Ovary (tissue), 9 donors: Measurements from ENCODE around the gene HCN4. TPM values are rescaled to one million over a fixed set of nuclear protein-coding genes. Genes with fewer than 3 reads are reported as not detected.

ENCODE experiments used
- DNase-seq, 5 donors: peaks; one replicate each; pipeline ENCODE4 v3.0.0-alpha.2; 2019 to 2020
- H3K27ac ChIP-seq, 2 donors: fragments of 200-600 bp; one replicate each; pipeline versions ENCODE4 v1.5.1 to v1.8.0; 2019 to 2022
- H3K27me3 ChIP-seq: fragments of 200-600 bp; one replicate; pipeline ENCODE4 v1.8.0; 2022
- H3K36me3 ChIP-seq: fragments of 200-600 bp; sonication (generic); one replicate; pipeline ENCODE4 v1.5.1; 2019
- H3K4me1 ChIP-seq: one replicate; pipeline ENCODE4 v1.8.1; 2013; ENCODE audit warnings: mild to moderate bottlenecking, moderate library complexity; ENCODE audit not compliant: insufficient read depth
- H3K4me3 ChIP-seq: fragments of 200-600 bp; sonication (generic); one replicate; pipeline ENCODE4 v1.5.1; 2017
- H3K9me3 ChIP-seq, 2 donors: fragments of 200-600 bp in 1 of 2; sonication (generic) in 1 of 2; one replicate each; pipeline versions ENCODE4 v1.5.1 to v1.8.1; 2013 to 2019; ENCODE audit warnings: mild to moderate bottlenecking in 1 of 2, moderate library complexity in 1 of 2
- EP300 ChIP-seq: sonication (generic); formaldehyde crosslinking; IDR thresholded peaks from one replicate; pipeline ENCODE4 v1.6.1; 2017; ENCODE audit warnings: antibody characterized with exemption
- POLR2A ChIP-seq: fragments of 450-650 bp; IDR thresholded peaks from one replicate; pipeline ENCODE4 v1.6.1; 2017; ENCODE audit warnings: antibody characterized with exemption, mild to moderate bottlenecking, moderate library complexity
- WGBS, 3 donors: extraction: QIAGEN DNeasy Blood & Tissue Kit in 1 of 3; methylation state at CpG; one replicate each; pipeline versions ENCODE4 v1.1.5 to v1.1.7; 2013 to 2017; 5-methylcytosine and 5-hydroxymethylcytosine counted together
- intact Hi-C, 4 donors: fragments of 100-400 bp; cut with DNase I; formaldehyde crosslinking; loops; one replicate each; pipeline versions ENCODE4 v1.11.0 to v1.15.1; 2022 to 2023
- polyA plus RNA-seq, 2 donors: library from polyadenylated mRNA; stranded (reverse); fragments of 200-250 nt in 1 of 2; fragments of 350-450 nt in 1 of 2; fragmentation: Illumina TruSeq in 1 of 2; extraction: RNeasy Lipid Tissue Mini Kit (QIAGEN cat#74804) in 1 of 2; gene quantifications; one replicate each; pipeline ENCODE4 v1.2.3, GENCODE V29; 2013 to 2014
- total RNA-seq, 7 donors: library from RNA; depleted of rRNA in 2 of 7; stranded (reverse); fragments of >200 nt in 2 of 7; fragmentation: NEBNext Ultra II Directional in 3 of 7; extraction: Animal tissue kit (Norgen Biotek cat#: 25700) in 3 of 7; gene quantifications; one replicate each; pipeline versions ENCODE4 v1.1.0 to v1.2.4, GENCODE V29; 2016 to 2023
- TF ChIP-seq, protein P1 (sequence below), 3 donors: fragments of 450-650 bp in 2 of 3; fragments of 200-600 bp in 1 of 3; IDR thresholded peaks; one replicate each; pipeline versions ENCODE4 v1.5.1 to v1.8.0; 2016 to 2022; ENCODE audit warnings: antibody characterized with exemption in 3 of 3, mild to moderate bottlenecking in 1 of 3
- donor health status: DM: no; HTN: no; CAD: no; lungs with moderate emphysema.
- donor health status: DM: no; HTN: no; CAD: no.
- donor health status: Bipolar disorder and iron deficiency.
- donor health status: DM: yes; HTN: yes; CAD: no.
- donor health status: DM: no; HTN: no; CAD: no.
- donor health status: DM: yes; HTN: yes; CAD: no.

HCN4 gene
- total and polyA plus RNA-seq, 9 donors: 0.03 TPM; not detected in 8

DNA sequence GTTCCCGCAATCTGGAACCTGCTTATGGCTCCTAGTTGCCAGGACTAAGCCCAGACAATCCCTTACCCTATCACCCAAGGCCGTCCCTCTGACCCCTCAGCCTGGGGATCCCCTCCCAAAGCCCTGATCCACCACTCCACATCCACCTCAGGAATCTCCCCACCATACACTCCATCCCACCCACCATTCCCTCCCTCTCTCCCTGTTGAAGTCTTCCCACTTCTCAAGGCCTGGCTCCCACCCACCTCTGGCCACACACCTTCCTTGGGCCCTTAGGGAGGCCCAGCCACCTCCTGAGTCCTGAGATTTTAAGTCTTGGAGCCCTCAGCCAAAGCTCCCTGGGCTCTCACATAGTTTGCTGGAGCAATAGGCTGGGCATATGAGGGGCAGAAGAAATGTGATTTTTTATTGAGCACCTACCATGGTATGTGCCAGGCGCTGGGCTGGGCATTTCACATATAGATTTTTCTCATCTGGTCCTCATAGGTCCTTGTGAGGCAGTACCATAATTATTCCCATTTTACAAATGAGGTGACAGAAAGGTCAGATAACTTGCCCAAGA is 48.1 kb downstream of the HCN4 start:
- peak in 2 of 5 donors; percentile 2 to 3 for DNase-seq
- H3K36me3 ChIP-seq: no peaks in the 10 kb centered on the region
- no peak overlapping the region for H3K27ac ChIP-seq
- TF ChIP-seq, protein P1, sequence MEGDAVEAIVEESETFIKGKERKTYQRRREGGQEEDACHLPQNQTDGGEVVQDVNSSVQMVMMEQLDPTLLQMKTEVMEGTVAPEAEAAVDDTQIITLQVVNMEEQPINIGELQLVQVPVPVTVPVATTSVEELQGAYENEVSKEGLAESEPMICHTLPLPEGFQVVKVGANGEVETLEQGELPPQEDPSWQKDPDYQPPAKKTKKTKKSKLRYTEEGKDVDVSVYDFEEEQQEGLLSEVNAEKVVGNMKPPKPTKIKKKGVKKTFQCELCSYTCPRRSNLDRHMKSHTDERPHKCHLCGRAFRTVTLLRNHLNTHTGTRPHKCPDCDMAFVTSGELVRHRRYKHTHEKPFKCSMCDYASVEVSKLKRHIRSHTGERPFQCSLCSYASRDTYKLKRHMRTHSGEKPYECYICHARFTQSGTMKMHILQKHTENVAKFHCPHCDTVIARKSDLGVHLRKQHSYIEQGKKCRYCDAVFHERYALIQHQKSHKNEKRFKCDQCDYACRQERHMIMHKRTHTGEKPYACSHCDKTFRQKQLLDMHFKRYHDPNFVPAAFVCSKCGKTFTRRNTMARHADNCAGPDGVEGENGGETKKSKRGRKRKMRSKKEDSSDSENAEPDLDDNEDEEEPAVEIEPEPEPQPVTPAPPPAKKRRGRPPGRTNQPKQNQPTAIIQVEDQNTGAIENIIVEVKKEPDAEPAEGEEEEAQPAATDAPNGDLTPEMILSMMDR (IDR thresholded peaks at IDR 0.05): no peak
- TF ChIP-seq POLR2A (no peak), EP300 (no peak)
- no peaks in the 10 kb centered on the region for H3K27me3 ChIP-seq
- intact Hi-C loops: no loop called here
- no peaks in the 10 kb centered on the region for H3K4me1 ChIP-seq
- no peak overlapping the region for H3K4me3 ChIP-seq
- H3K9me3 ChIP-seq: no peaks in the 10 kb centered on the region
- 89 to 95% (median 93%) methylated on average over 3 of the region's 3 CpGs for WGBS, 3 donors

DNA sequence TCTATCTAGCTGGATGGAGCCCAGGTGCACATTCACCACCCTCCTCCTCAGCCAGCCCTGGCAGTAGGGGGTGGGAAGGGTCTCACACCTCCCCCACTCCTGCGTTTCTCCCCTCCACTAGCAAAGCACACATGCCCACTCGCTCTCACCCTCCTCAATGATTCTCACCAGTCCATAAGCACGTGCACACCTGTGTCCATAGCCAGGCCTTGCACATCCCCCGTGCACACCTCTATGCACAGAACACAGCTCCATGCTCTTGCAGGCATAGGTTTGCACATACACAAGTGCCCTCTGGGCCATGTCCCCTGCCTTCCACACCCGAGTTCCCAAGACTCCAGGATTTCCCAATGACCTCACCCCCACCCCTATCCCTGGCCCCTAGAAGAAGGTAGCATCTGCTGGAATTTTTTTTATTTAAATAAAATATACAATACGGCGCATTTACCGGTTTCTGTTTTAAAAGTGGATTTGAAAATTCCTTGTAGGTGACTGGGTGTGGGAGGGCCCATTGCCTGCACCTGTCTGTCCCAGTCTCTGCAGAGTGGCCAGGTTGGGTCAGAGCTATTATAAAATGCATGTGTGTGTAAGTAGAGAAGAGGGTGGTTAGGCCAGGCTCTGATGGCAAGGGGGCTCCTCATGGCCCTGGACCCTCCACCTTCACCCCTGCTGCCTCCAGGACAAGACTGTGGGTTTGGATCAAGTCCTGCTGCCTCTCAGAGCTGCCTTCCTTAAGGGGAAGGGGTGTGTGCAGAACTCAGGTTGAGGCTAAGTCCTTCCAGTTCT is 49.1 kb downstream of the HCN4 start:
- peak in 1 of 5 donors; percentile 9 for DNase-seq
- no peak overlapping the region for H3K4me3 ChIP-seq
- no peaks in the 10 kb centered on the region for H3K9me3 ChIP-seq
- TF ChIP-seq EP300: no peak
- TF ChIP-seq POLR2A: no peak
- TF ChIP-seq, protein P1 (IDR thresholded peaks at IDR 0.05): no peak
- H3K27ac ChIP-seq: no peak overlapping the region
- WGBS, 3 donors: 69 to 75% (median 72%) methylated on average over 8 of the region's 8 CpGs
- no peaks in the 10 kb centered on the region for H3K4me1 ChIP-seq
- H3K36me3 ChIP-seq: no peaks in the 10 kb centered on the region
- intact Hi-C loops: no loop called here
- H3K27me3 ChIP-seq: no peaks in the 10 kb centered on the region

DNA sequence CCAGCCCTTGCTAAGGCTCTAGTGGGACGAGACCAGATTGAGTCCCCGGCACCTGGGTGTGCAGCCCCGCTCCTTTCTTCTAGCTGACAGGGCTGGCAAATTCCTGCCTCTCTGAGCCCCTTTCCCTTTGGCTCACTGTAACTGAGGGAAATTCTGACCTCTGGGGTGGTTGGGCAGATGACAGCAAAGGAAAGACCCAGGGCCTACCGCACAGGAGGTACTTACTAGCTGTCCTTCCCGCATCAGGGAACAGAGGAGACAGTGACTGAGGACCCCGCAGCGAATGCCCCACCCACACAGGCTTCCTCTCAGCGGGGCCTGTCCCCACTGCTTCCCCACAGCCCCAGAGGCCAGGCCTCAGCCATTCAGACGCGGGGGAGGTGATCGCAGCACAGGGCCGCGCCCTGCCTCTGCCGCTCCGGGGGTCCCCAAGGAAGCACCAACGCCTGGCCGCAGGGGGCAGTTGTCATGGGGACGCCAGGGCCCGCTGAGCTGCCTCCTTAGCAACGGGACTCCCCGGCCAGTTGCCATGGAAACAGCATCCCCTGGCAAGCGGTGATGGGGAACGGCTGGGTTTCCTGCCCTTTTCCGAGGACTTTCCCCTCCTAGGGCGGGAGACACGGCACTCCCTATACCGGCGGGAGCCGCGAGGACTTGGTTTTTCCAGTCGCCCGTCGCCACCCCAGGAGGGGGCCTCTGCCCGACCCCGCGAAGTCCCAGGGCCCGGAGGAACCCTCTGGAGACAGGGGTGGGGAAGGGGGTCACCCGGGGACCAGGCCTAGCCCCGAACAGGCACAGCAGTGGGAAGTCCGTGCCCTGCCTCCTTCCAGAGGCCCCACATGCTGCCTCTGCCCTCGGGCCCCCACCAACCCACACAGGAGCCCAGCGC is 50.1 kb downstream of the HCN4 start:
- 15 to 19% (median 19%) methylated on average over 41 to 42 of the region's 42 CpGs for WGBS, 3 donors
- no peak overlapping the region for H3K27ac ChIP-seq
- H3K9me3 ChIP-seq: no peaks in the 10 kb centered on the region
- peak in 2 of 5 donors; percentile 6 to 30 for DNase-seq
- peaks cover 2% of the 10 kb centered on the region for H3K27me3 ChIP-seq
- TF ChIP-seq POLR2A (no peak), EP300 (no peak)
- TF ChIP-seq, protein P1 (IDR thresholded peaks at IDR 0.05): no peak
- intact Hi-C loops: no loop called here
- no peak overlapping the region for H3K4me3 ChIP-seq
- H3K36me3 ChIP-seq: no peaks in the 10 kb centered on the region
- H3K4me1 ChIP-seq: no peaks in the 10 kb centered on the region

DNA sequence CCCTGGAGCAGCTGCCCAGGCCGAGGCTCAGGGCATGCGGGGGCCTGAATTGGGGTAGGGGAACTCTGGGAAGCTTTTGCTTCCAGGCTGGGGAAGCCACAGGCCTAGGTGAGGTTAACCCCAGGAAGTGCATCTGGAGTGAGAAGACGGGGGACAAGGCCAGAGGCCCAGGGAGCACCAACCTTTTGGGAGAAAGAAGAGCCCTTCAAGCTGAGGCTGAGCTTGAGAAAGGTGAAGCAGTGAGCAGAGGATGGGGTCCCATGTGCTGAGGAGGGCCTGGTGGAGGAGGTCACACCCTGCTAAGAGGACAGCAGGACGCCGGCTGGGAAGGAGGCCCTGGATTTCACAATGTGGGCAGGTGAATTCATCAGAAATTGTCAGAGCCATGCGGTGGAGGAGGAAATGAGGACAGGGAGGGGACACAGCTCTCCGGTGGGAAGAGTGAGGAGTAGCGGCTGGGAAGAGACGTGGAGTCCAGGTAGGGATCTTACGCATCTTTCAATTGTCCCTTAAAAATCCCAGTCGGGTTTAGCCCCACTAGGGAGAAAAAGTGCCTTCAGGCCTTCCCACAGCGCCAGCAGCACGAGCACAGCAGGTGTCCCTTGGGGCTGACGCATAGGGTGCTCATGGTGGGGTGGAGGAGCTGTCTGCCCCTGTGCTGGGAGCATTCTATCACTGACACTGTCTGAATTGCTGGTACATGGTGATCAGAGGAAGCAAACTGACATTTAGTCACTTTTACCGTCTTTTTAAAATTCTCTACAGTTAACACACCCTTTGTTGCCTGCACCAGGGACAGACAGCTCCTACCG is 50.9 kb downstream of the HCN4 start:
- 78 to 85% (median 78%) methylated on average over 16 of the region's 16 CpGs for WGBS, 3 donors
- DNase-seq: peak in 2 of 5 donors; percentile 2 to 9

More for the DNA sequence above, 50.9 kb downstream of the HCN4 start:
- intact Hi-C loops: no loop called here
- H3K27ac ChIP-seq: no peak overlapping the region
- no peaks in the 10 kb centered on the region for H3K4me1 ChIP-seq
- no peaks in the 10 kb centered on the region for H3K9me3 ChIP-seq
- no peak overlapping the region for H3K4me3 ChIP-seq
- TF ChIP-seq EP300: no peak
- no peak for TF ChIP-seq POLR2A
- TF ChIP-seq, protein P1 (IDR thresholded peaks at IDR 0.05): no peak
- no peaks in the 10 kb centered on the region for H3K36me3 ChIP-seq
- H3K27me3 ChIP-seq: peaks cover 2% of the 10 kb centered on the region
